IMR-90 (cell line): ENCODE results near the gene TEDC2. TPM values are rescaled to one million over a fixed set of nuclear protein-coding genes. Genes with fewer than 3 reads are reported as not detected.

Experiments used
- ATAC-seq: fragments of 200-7000 bp; cut with Tn5 transposase; 2 replicates; pipeline ENCODE4 v1.9.1; 2020; ENCODE audit warnings: low read depth, mild to moderate bottlenecking, moderate library complexity
- BruUV-seq: library from RNA; stranded (reverse); fragments of 400-500 nt; replicated peaks from 2 replicates; lab custom pipeline; 2021; lab: Mats Ljungman, UMichigan
- CTCF ChIA-PET: fragments of 300-600 bp; formaldehyde crosslinking; extraction: SDS; loops from one replicate; lab custom pipeline; 2021; ENCODE audit warnings: antibody characterized with exemption; lab: Yijun Ruan, JAX
- POLR2A ChIA-PET: fragments of 300-600 bp; sonication (Branson Sonifier 250); formaldehyde crosslinking; loops from one replicate; lab custom pipeline; 2022; ENCODE audit warnings: antibody characterized with exemption; ENCODE audit not compliant: unreplicated experiment; lab: Charles Lee
- DNase-seq: peaks from one replicate; pipeline ENCODE4 v3.0.0; 2013
- H2AFZ ChIP-seq: replicated peaks from 2 replicates; pipeline ENCODE3; 2013; ENCODE audit warnings: low read length, mild to moderate bottlenecking; ENCODE audit not compliant: poor library complexity
- H2AK5ac ChIP-seq: 2 replicates; pipeline ENCODE4 v1.6.1; 2013; ENCODE audit warnings: low read depth, low read length, inconsistent platforms
- H2AK9ac ChIP-seq: replicated peaks from 2 replicates; pipeline ENCODE3; 2013; ENCODE audit warnings: mild to moderate bottlenecking, low read depth, low read length, moderate library complexity; ENCODE audit not compliant: poor library complexity
- H2BK120ac ChIP-seq: 2 replicates; pipeline ENCODE4 v1.6.1; 2013; ENCODE audit warnings: low read depth, low read length, inconsistent platforms
- H2BK15ac ChIP-seq: 3 replicates; pipeline ENCODE4 v1.6.1; 2013; ENCODE audit warnings: low read depth, low read length, inconsistent platforms
- H2BK20ac ChIP-seq: 2 replicates; pipeline ENCODE4 v1.6.1; 2013; ENCODE audit warnings: low read depth, mild to moderate bottlenecking, inconsistent platforms, low read length, moderate library complexity
- H2BK5ac ChIP-seq: 2 replicates; pipeline ENCODE4 v1.6.1; 2013; ENCODE audit warnings: mild to moderate bottlenecking, low read depth, low read length, inconsistent platforms; ENCODE audit not compliant: poor library complexity, severe bottlenecking
- H3K14ac ChIP-seq: replicated peaks from 2 replicates; pipeline ENCODE4 v1.6.1; 2013; ENCODE audit warnings: low read depth, low read length, inconsistent platforms
- H3K18ac ChIP-seq: 2 replicates; pipeline ENCODE4 v1.6.1; 2013; ENCODE audit warnings: low read depth, low read length, control low read depth
- H3K23ac ChIP-seq: 2 replicates; pipeline ENCODE4 v1.6.1; 2013; ENCODE audit warnings: low read depth, low read length, inconsistent platforms
- H3K27ac ChIP-seq: 2 replicates; pipeline ENCODE4 v1.5.1; 2013; ENCODE audit warnings: mild to moderate bottlenecking, control low read depth, low read length; ENCODE audit not compliant: insufficient read depth
- H3K27me3 ChIP-seq: 2 replicates; pipeline ENCODE4 v1.6.1; 2013; ENCODE audit warnings: low read length; ENCODE audit not compliant: control insufficient read depth, insufficient read depth
- H3K36me3 ChIP-seq: 2 replicates; pipeline ENCODE4 v1.6.1; 2013; ENCODE audit warnings: low read length, mixed read lengths; ENCODE audit not compliant: control insufficient read depth, insufficient read depth
- H3K4ac ChIP-seq: 2 replicates; pipeline ENCODE4 v1.6.1; 2013; ENCODE audit warnings: low read depth, low read length, inconsistent platforms
- H3K4me1 ChIP-seq: 2 replicates; pipeline ENCODE4 v1.6.1; 2013; ENCODE audit warnings: low read length, mixed read lengths; ENCODE audit not compliant: control insufficient read depth, insufficient read depth
- H3K4me2 ChIP-seq: 2 replicates; pipeline ENCODE4 v1.6.1; 2013; ENCODE audit warnings: low read depth, mild to moderate bottlenecking, control low read depth, low read length, moderate library complexity
- H3K4me3 ChIP-seq: 2 replicates; pipeline ENCODE4 v1.5.1; 2013; ENCODE audit warnings: low read depth, mild to moderate bottlenecking, control low read depth, low read length, moderate library complexity; ENCODE audit not compliant: insufficient read depth
- H3K56ac ChIP-seq: 2 replicates; pipeline ENCODE4 v1.6.1; 2013; ENCODE audit warnings: low read length, inconsistent platforms; ENCODE audit not compliant: insufficient read depth; ENCODE audit errors: extremely low read depth
- H3K79me1 ChIP-seq, 2 experiments: 2 replicates each; pipeline ENCODE4 v1.6.1; 2013; ENCODE audit warnings: low read length in 2 of 2, inconsistent platforms in 1 of 2, low read depth in 1 of 2
- H3K9ac ChIP-seq: 2 replicates; pipeline ENCODE4 v1.6.1; 2013; ENCODE audit warnings: low read depth, low read length, control low read depth
- H3K9me1 ChIP-seq: 2 replicates; pipeline ENCODE4 v1.6.1; 2013; ENCODE audit warnings: low read length, inconsistent platforms; ENCODE audit not compliant: insufficient read depth
- H3K9me3 ChIP-seq: 2 replicates; pipeline ENCODE4 v1.6.1; 2013; ENCODE audit warnings: low read length; ENCODE audit not compliant: control insufficient read depth, insufficient read depth
- H4K20me1 ChIP-seq: 2 replicates; pipeline ENCODE4 v1.6.1; 2013; ENCODE audit warnings: low read length, inconsistent platforms; ENCODE audit not compliant: insufficient read depth
- H4K5ac ChIP-seq: 2 replicates; pipeline ENCODE4 v1.6.1; 2013; ENCODE audit warnings: mild to moderate bottlenecking, low read depth, low read length, control low read depth
- H4K8ac ChIP-seq, 2 experiments: 2 replicates each; pipeline ENCODE4 v1.6.1; 2013; ENCODE audit warnings: low read depth in 2 of 2, low read length in 2 of 2, control low read depth in 1 of 2, inconsistent platforms in 1 of 2
- H4K91ac ChIP-seq: 2 replicates; pipeline ENCODE4 v1.6.1; 2013; ENCODE audit warnings: low read depth, low read length, inconsistent platforms; ENCODE audit not compliant: insufficient read depth
- CEBPB ChIP-seq: IDR thresholded peaks from 2 replicates; pipeline ENCODE4 v1.6.1; 2012; ENCODE audit warnings: low read depth, low read length, improper control_type of control experiment
- MAZ ChIP-seq: IDR thresholded peaks from 2 replicates; pipeline ENCODE4 v1.6.1; 2012; ENCODE audit warnings: low read depth, mild to moderate bottlenecking, low read length, improper control_type of control experiment, moderate library complexity, borderline replicate concordance
- NFE2L2 ChIP-seq: fragments of 150-350 bp; IDR thresholded peaks from 2 replicates; pipeline ENCODE4 v1.6.1; 2016; ENCODE audit warnings: low read depth, mild to moderate bottlenecking, low read length
- SMC3 ChIP-seq: fragments of 150-350 bp; IDR thresholded peaks from 2 replicates; pipeline ENCODE4 v1.6.1; 2016; ENCODE audit warnings: low read depth, mild to moderate bottlenecking, antibody characterized with exemption, low read length, moderate library complexity
- WGBS, 2 experiments: methylation state at CpG; one replicate each; pipeline versions ENCODE4 v1.1.5 to v1.1.7; 2013; ENCODE audit warnings: missing lambda C conversion rate in 2 of 2; ENCODE audit not compliant: insufficient read length in 1 of 2; ENCODE audit errors: extremely low coverage in 2 of 2; 5-methylcytosine and 5-hydroxymethylcytosine counted together
- dilution Hi-C: fragments of 300-500 bp; cut with HindIII; formaldehyde crosslinking; loops from one replicate; pipeline ENCODE4 v1.14.3; 2018; ENCODE audit warnings: low sequenced_read_pairs; ENCODE audit not compliant: unreplicated experiment
- in situ Hi-C: fragments of 300-500 bp; cut with MboI; formaldehyde crosslinking; loops from 3 replicates; pipeline ENCODE4 v1.14.3; 2019; ENCODE audit warnings: low sequenced_read_pairs, inconsistent platforms, mixed read lengths
- intact Hi-C: fragments of 100-400 bp; cut with micrococcal nuclease; formaldehyde crosslinking; loops from 2 replicates; pipeline ENCODE4 v1.10.0; 2022
- polyA plus RNA-seq, 3 experiments: library from polyadenylated mRNA; depleted of rRNA; stranded (reverse); fragments of >200 nt; gene quantifications; 2 replicates each; pipeline ENCODE4 v1.2.3, GENCODE V29; 2012; ENCODE audit warnings: low replicate concordance in 1 of 3
- total RNA-seq: library from RNA; depleted of rRNA; stranded (reverse); fragments of >200 nt; gene quantifications from 2 replicates; pipeline ENCODE4 v1.2.3, GENCODE V29; 2012
- TF ChIP-seq, protein P1 (sequence below): fragments of 150-350 bp; IDR thresholded peaks from 2 replicates; pipeline ENCODE4 v1.6.1; 2016; ENCODE audit warnings: low read depth, mild to moderate bottlenecking, low read length, moderate library complexity, borderline replicate concordance
- TF ChIP-seq, protein P2 (sequence below): conservative IDR thresholded peaks from 2 replicates; pipeline ENCODE4 v1.5.1; 2012; ENCODE audit warnings: mild to moderate bottlenecking, low read depth, low read length, improper control_type of control experiment

TEDC2 gene
- total and polyA plus RNA-seq, 2 of the 4 experiments (the other 2 are of a cell fraction), result 3.6 to 7.3 TPM

DNA sequence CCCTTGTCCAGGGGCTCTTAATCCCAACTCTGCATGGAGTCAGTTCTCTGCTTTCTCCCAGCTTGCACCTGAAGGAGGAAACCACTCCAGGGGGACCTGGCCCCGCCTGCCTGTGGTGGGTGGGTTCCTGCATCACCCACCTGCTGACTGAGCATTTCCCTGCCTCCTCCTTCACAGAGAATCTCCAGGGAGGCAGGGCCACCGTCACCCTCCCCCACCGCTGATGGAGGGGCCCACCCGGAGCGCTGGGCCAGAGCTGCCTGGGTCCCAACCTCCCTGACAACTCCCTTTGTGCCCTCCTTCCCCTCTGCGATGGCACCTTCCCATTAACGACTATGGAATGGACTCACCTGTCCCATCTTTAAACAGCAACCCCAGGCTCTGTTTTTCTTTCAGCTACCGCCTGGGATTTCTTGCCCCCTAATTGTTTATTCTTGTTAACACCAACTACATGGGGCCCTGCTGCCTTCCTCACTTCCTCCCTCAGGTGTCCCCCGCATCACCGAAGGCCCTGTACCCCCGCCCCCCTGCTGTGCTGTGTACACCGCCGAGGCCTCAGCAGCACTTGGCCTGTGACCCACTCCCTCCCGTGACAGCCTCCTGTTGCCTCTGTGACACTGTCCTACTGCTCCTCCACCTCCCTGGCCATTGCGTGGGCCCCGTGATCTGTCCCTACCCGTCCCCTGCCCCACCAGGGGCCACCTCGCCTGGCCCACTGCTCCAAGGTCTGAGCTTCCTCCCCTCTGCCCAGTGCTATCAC is 842 bp upstream of the TEDC2 start:
- ATAC-seq, result no peak; the same call in 1 of the 2 replicates
- no peak overlapping the region for H3K18ac ChIP-seq
- H4K91ac ChIP-seq, result no peak overlapping the region
- in situ Hi-C loops, result no loop called here
- WGBS, 2 experiments, result 18% methylated on average over 14 of the region's 18 CpGs; no CpG with 5 or more reads in 1 of the 2 experiments
- peak overlapping the region; percentile 81 for H3K14ac ChIP-seq
- H3K4ac ChIP-seq, result peak overlapping the region; percentile 77
- no peak for TF ChIP-seq MAZ
- no peak for TF ChIP-seq NFE2L2
- TF ChIP-seq, protein P1, sequence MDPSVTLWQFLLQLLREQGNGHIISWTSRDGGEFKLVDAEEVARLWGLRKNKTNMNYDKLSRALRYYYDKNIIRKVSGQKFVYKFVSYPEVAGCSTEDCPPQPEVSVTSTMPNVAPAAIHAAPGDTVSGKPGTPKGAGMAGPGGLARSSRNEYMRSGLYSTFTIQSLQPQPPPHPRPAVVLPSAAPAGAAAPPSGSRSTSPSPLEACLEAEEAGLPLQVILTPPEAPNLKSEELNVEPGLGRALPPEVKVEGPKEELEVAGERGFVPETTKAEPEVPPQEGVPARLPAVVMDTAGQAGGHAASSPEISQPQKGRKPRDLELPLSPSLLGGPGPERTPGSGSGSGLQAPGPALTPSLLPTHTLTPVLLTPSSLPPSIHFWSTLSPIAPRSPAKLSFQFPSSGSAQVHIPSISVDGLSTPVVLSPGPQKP, result no peak
- TF ChIP-seq SMC3, result no peak
- no peak for TF ChIP-seq CEBPB
- TF ChIP-seq, protein P2, sequence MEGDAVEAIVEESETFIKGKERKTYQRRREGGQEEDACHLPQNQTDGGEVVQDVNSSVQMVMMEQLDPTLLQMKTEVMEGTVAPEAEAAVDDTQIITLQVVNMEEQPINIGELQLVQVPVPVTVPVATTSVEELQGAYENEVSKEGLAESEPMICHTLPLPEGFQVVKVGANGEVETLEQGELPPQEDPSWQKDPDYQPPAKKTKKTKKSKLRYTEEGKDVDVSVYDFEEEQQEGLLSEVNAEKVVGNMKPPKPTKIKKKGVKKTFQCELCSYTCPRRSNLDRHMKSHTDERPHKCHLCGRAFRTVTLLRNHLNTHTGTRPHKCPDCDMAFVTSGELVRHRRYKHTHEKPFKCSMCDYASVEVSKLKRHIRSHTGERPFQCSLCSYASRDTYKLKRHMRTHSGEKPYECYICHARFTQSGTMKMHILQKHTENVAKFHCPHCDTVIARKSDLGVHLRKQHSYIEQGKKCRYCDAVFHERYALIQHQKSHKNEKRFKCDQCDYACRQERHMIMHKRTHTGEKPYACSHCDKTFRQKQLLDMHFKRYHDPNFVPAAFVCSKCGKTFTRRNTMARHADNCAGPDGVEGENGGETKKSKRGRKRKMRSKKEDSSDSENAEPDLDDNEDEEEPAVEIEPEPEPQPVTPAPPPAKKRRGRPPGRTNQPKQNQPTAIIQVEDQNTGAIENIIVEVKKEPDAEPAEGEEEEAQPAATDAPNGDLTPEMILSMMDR, result no peak
- ChIA-PET POLR2A (interaction anchor here (0.5 to 0.6 kb wide), 2 partner anchors 30 to 170 kb away, joined by 3 to 5 read pairs; partner anchors contain the start of gene CCNF), CTCF (interaction anchor here (0.7 kb wide), 1 partner anchor 79 kb away, joined by 3 read pairs; no protein-coding TSS in a partner anchor)
- H3K27ac ChIP-seq, result peak overlapping the region; percentile 10; the same call in 1 of the 2 replicates
- dilution Hi-C loops, result no loop called here
- peak overlapping the region; percentile 93 for H3K4me2 ChIP-seq
- H3K27me3 ChIP-seq, result no peaks in the 10 kb centered on the region
- peak overlapping the region; percentile 6 for H2BK5ac ChIP-seq
- peak overlapping the region; percentile 70 for H3K23ac ChIP-seq
- peaks cover 3 to 43% of the 10 kb centered on the region in 2 experiments; a peak in 1 of 4 replicates for H3K79me1 ChIP-seq
- peak overlapping the region; percentile 95 for H2AFZ ChIP-seq
- H3K56ac ChIP-seq, result no peak overlapping the region
- H3K9ac ChIP-seq, result peak overlapping the region; percentile 56
- peak overlapping the region; percentile 83 for H2AK9ac ChIP-seq
- H3K36me3 ChIP-seq, result peaks cover 16% of the 10 kb centered on the region
- H3K4me1 ChIP-seq, result peaks cover 7% of the 10 kb centered on the region; the same call in 1 of the 2 replicates
- no peak overlapping the region for H2BK20ac ChIP-seq
- no peak overlapping the region for H2BK120ac ChIP-seq
- H2BK15ac ChIP-seq, result no peak overlapping the region
- intact Hi-C loops, result no loop called here
- peak overlapping the region; percentile 61; the same call in 1 of the 2 replicates for H4K5ac ChIP-seq
- BruUV-seq, result no TSS peak
- no peak for DNase-seq
- no peaks in the 10 kb centered on the region; the same call in 1 of the 2 replicates for H3K9me1 ChIP-seq
- H4K8ac ChIP-seq, result peak overlapping the region; percentile 37 to 54; a peak in 3 of 4 replicates
- H3K4me3 ChIP-seq, result peak overlapping the region; percentile 53
- H4K20me1 ChIP-seq, result no peaks in the 10 kb centered on the region; the same call in 1 of the 2 replicates
- H2AK5ac ChIP-seq, result peak overlapping the region; percentile 36
- no peaks in the 10 kb centered on the region for H3K9me3 ChIP-seq
